Panc1 (cell line): ENCODE measurements around the gene SDC3.

Experiments used
- CTCF ChIP-seq: fragments of 450-650 bp; IDR thresholded peaks from 2 replicates; pipeline ENCODE4 v1.5.1; 2017; ENCODE audit warnings: mild to moderate bottlenecking
- POLR2AphosphoS5 ChIP-seq: IDR thresholded peaks from 2 replicates; pipeline ENCODE4 v1.6.1; 2012; ENCODE audit warnings: mild to moderate bottlenecking, low read depth, low read length, moderate library complexity
- REST ChIP-seq, 2 experiments: IDR thresholded peaks; 2 replicates each; pipeline ENCODE4 v1.6.1; 2011 to 2012; ENCODE audit warnings: low read depth in 2 of 2, control low read depth in 1 of 2, low read length in 1 of 2, mild to moderate bottlenecking in 1 of 2, moderate library complexity in 1 of 2; ENCODE audit not compliant: insufficient read depth in 1 of 2
- SIN3A ChIP-seq: IDR thresholded peaks from 2 replicates; pipeline ENCODE4 v1.6.1; 2012; ENCODE audit warnings: low read depth, mild to moderate bottlenecking, low read length, moderate library complexity, borderline replicate concordance; ENCODE audit not compliant: insufficient read depth
- TCF7L2 ChIP-seq: IDR thresholded peaks from 2 replicates; pipeline ENCODE4 v1.6.1; 2011; ENCODE audit warnings: mild to moderate bottlenecking, low read depth, low read length, inconsistent platforms

GRCh38 chr1:30942326-30942963, 33.9 kb upstream of the SDC3 start:
- no peak for TF ChIP-seq CTCF
- TF ChIP-seq REST (IDR thresholded peaks at IDR 0.05; ENCODE audit: insufficient read depth in 1 of 2, low read depth in 2 of 2, low read length in 1 of 2) = no peak
- no peak for TF ChIP-seq POLR2AphosphoS5
- no peak for TF ChIP-seq SIN3A
- TF ChIP-seq TCF7L2 = no peak
